Effector CD8-positive, alpha-beta T cell (primary cell): ENCODE measurements around the gene ANKRD11.
"Not testable (repeated sequence)": the region's sequence is repeated elsewhere in the genome, so short reads cannot be mapped to it uniquely, and the experiment has no call there.

Experiments
- DNase-seq: peaks from one replicate; lab custom pipeline; 2025; lab: John Stamatoyannopoulos, UW

Gene ANKRD11

DNA sequence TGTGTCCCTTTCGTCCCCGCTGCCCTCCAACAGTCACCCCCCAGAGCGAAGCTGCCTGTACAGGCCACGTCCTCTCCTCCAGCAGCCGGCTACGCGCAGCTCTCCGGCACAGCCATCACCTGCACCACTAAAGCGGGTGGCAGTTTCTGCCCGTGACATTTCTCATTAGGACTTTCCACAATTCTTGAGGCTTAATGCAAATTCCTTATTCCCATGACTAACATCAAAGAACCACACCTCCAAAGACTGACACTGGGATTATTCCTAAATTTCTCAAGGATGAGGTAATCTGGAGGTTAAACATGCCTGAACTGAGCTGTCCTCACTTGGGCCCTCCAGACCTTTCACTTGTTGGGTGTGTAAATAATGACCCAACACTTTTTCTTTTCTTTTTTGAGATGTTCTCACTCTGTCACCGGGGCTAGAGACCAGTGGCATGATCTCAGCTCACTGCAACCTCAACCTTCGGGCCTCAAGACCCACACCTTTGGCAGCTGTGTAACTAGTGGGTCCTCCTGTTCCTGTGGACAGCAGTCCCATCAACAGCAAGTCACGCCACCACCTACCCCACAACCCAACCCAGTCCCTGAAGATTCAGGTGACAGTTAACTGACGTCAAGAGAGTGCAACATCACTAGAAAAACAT, 11.7 kb downstream of the ANKRD11 start:
- no peak for DNase-seq

DNA sequence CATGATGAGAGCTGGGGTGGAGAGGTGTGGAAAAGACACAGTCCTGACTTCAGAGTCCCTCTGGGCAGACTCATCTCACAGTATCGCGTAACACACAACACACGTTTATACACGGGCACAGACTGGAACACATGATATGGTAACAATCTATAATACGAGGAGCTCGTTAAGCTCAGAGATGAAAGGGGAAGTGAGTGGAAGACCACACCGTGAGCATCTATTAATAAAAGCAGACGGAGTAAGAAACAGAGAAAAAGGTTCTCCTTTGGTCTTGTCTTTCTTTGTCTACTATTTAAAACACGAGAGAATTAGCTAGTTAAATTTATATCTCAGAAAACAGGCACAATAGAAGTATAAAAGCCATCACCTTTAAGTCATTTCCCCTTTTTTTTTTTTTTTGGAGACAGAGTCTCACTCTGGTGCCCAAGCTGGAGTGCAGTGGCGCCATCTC, 13.5 kb downstream of the ANKRD11 start:
- DNase-seq, result no peak

DNA sequence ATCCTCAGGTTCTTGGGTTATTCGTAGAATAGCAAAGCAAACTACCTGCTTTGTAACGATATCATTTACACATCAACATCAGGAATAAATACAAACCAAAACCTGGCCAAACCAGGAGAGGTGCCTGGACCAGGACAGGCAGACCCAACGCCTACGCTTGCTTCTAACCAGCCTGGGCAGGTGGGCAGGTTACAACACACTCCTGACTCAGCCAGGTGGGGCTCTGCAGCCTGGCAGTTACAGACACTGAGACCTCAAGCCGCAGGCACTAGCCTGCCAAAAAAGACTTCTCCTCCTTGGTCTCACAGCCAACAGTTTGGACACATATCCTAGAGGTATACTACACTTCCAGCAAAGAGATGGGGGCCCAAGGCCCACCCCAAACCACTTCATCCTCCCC, 14.0 kb downstream of the ANKRD11 start:
- no peak for DNase-seq

DNA sequence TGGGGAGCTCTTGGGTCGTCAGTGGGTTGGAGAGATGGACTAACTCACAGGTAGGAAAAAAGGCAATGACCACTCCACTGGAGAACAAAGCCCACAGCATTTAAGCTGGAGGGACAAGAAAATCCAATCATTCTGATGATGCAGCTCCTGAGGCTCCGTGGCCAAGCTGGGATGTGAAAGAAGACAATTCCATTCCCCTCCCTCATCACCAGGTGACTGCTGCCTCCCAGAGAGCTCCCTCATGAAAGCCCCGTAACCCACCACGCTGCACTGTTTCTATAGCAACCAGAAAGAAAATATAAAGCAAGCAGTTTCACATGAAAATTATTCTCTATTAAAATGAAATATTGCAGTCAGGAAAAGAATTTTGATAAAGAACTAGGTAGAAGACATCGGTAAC, 15.2 kb downstream of the ANKRD11 start:
- DNase-seq, result no peak

DNA sequence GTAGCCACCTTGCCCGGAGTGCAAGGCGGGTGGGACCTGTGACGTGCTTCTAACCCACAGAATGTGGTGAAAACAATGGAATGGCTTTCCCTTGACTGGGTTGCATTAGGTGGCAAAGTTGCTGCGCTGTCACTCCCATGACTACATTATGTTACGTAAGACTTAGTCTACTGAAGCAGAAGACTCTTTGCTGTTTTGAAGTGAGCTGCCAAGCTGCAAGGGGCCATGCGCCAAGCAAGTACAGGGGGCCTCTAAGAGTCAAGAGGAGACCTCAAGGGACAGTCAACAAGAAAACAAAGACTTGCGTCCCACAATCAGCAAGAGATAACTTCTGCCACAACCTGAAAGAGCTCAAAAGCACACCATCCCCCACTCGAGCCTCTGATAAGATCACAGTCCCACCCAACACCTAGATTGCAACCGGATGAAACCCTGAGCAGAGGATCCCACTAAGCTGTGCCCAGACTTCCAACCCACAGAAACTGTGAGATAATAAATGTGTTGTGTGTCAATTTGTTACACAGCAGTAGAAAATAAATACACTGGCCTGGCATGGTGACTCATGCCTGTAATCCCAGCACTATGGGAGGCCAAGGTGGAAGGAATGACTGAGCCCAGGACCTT, 16.5 kb downstream of the ANKRD11 start:
- no peak for DNase-seq

DNA sequence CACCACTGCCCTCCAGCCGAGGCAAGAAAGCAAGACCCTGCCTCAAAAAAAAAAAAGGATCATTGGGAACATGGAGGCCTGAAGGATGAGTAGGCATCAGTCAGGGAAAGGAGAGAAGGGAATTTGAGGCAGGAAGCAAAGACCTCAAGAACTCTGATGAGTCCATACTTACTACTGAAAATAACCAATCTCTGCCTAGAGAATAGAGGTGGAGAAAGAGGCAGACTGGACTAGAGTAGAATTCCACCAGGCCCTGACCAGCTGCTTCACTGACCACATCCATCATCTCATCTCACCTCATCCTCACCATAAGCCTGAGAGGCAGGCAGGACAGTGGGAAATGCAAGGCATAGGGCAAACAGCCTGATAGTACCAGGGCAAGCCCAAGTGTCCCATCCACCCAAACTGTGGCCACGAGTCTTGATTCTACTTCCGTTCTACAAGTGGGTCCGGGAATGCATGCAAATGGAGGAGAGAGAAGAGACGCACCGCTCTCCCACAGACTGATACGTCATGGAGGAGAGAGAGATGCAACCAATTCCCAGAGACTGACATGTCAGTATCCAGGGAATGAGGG, 17.1 kb downstream of the ANKRD11 start:
- no peak for DNase-seq

DNA sequence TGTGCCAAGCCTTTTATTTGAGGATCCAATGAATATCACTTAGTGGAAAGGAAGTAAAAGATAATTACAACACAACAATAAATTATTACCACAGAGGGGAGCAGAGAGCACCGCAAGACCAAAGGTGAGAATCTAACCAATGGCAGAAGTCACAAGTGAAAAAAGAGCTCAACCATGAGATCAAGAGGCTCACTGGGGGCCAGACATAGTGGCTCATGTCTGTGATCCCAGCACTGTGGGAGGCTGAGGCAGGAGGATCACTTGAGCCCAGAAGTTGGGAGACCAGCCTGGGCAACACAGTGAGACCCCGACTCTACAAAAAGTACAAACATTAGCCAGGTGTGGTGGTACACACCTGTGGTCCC, 17.7 kb downstream of the ANKRD11 start:
- no peak for DNase-seq

DNA sequence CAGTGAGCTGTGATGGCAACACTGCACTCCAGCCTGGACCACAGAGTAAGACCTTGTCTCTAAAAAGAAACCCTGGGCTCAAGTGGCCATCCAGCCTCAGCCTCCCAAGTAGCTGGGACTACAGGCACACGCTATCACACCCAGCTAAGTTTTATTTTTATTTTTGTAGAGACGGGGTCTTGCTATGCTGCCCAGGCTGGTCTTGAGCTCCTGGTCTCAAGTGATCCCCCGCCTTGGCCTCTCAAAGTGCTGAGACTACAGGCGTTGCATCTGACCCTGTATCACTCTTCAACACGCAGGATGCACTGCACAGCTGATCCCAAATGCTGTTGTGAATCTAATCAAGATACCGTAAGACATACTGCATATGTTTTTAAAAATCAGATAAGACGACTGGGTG, 23.0 kb downstream of the ANKRD11 start:
- DNase-seq, result no peak

DNA sequence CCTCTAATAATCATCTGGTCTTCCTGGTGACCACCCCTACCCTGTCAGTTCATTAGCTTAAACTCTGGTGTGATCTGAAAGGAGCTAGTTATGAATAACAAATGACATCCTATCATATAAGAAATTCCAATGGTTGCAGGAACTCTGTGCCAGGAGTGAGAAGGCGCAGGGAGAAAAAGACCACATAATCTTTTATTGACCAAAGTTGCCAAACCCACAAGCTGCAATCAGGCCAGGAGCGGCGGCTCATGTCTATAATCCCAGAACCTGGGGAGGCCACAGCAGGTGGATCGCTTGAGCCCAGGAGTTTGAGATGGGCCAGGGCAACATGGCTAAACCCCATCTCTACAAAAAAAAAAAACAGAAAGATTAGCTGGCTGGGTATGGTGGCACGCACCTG, 23.4 kb downstream of the ANKRD11 start:
- DNase-seq, result no peak

DNA sequence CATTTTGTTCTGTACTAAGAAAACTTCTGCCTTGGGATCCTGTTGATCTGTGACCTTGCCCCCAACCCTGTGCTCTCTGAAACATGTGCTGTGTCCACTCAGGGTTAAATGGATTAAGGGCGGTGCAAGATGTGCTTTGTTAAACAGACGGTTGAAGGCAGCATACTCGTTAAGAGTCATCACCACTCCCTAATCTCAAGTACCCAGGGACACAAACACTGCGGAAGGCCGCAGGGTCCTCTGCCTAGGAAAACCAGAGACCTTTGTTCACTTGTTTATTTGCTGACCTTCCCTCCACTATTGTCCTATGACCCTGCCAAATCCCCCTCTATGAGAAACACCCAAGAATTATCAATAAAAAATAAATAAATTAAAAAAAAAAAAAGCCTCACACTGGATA, 27.0 kb downstream of the ANKRD11 start:
- DNase-seq, result not testable (repeated sequence)

DNA sequence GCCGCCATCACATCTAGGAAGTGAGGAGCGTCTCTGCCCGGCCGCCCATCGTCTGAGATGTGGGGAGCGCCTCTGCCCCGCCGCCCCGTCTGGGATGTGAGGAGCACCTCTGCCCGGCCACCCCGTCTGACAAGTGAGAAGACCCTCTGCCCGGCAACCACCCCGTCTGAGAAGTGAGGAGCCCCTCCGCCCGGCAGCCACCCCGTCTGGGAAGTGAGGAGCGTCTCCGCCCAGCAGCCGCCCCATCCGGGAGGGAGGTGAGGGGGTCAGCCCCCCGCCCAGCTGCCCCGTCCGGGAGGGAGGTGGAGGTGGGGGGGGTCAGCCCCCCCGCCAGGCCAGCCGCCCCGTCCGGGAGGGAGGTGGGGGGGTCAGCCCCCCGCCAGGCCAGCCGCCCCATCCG, 27.7 kb downstream of the ANKRD11 start:
- not testable (repeated sequence) for DNase-seq

DNA sequence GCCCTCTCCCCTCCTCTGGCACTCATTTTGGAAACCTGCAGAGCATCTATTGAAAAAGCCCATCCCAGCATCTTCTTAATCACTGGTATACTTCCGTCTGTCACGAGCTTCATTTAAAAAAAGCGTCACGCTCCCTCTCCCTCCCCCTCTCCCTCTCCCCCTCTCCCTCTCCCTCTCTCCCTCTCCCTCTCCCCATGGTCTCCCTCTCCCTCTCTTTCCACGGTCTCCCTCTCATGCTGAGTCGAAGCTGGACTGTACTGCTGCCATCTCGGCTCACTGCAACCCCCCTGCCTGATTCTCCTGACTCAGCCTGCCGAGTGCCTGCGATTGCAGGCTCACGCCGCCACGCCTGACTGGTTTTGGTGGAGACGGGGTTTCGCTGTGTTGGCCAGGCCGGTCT, 28.5 kb downstream of the ANKRD11 start:
- not testable (repeated sequence) for DNase-seq

DNA sequence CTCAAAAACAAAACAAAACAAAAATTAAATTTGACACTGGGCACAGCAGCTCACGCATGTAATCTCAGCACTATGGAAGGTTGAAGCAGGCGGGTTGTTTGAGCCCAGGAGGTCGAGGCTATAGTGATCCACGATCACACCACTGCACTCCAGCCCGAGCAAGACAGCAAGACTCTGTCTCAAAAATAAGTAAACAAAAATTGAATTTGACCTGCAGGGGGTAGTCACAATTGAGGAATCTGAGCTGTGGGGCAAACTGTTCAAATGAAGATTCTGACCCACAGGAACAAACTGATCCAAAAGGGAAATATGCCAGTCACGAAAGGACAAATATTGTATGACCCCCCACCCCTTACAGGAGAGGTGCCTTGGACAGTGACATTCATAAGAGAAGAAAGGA, 29.8 kb downstream of the ANKRD11 start:
- no peak for DNase-seq

DNA sequence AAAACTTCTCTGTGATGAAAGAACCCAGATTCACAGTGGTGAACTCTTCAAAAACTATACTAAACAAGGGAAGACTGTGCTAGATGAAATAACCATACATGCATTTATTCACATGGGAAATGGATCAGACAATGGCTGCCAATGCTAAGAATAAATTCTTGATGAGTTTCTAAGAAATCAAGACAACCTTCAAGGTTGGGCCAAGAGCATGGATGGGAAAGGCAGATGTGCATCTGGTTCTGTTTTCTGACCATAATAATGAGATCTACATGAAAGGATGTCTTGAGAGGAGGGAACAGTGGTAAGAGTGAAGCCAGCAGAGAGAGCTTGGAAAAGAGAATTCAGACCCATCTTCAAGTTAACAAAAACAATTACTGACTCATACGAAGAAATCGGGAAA, 31.4 kb downstream of the ANKRD11 start:
- DNase-seq, result no peak

DNA sequence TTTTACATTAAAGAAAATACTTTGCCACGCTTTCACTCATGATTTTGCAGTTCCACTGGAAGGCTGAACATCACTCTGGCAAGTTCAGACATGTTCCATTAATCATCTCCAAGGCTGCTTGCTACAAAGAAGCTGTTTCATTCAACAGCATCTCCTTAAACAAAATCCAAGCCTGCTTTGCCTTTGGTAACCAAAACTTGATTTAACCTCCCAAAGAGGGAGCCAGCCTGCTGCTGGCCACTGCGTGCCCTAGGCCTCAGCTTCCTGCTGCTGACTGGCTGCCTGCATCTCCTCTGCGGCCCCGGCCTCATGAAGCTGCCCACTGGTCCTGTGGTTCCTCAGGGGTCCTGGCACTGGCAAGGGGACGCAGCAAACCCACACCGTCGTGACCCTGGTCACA, 31.8 kb downstream of the ANKRD11 start:
- DNase-seq, result no peak

DNA sequence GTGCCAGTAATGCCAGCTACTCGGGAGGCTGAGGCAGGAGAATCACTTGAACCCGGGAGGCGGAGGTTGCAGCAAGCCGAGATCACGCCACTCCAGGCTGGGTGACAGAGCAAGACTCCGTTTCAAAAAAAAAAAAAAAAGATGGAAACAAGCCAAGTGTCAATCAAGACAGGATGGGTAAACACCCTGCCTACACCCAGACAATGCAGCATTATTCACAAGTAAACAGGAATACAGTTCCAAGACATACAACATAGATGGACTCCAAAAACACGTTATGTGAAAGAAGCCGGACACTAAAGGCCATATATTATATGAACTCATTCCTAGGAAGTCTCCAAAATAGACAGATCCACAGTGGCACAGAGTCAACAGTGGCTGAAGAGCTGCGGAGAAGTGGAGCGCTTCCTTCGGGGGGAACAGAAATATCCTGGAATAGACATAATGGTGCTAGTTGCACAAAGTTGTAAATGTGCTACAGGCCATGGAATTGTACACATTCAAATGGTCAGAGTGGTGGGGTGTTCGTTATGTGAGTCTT, 33.9 kb downstream of the ANKRD11 start:
- DNase-seq, result no peak

DNA sequence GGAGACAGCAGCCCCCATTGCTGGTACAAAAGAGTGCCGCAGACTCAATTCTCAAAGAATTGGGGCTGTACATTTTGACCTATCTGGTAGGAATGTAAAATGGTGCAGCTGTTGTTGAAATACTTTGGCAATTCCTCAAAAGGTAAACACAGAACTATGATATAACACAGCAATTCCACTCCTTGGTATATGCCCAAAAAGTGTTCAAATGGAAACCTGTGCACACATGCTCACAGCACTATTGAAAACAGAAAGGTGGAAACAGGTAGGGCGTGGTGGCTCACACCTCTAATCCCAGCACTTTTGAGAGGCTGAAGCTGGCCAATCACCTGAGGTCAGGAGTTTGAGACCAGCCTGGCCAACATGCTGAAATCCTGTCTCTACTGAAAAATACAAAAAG, 34.7 kb downstream of the ANKRD11 start:
- no peak for DNase-seq

DNA sequence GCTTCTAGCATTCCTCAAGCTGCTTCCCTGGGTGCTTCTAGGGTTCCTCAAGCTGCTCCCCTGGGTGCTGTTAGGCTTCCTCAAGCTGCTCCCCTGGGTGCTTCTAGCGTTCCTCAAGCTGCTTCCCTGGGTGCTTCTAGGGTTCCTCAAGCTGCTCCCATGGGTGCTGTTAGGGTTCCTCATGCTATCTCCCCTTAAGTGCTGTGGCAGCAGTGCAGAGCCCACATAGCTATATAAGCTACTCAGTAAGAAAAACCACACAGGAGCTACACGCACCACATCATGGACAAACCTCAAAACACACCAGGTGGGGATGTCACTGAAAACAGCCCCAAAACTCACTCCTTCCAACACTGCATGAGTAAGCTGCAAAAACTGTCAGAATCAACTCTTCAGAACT, 35.2 kb downstream of the ANKRD11 start:
- no peak for DNase-seq

DNA sequence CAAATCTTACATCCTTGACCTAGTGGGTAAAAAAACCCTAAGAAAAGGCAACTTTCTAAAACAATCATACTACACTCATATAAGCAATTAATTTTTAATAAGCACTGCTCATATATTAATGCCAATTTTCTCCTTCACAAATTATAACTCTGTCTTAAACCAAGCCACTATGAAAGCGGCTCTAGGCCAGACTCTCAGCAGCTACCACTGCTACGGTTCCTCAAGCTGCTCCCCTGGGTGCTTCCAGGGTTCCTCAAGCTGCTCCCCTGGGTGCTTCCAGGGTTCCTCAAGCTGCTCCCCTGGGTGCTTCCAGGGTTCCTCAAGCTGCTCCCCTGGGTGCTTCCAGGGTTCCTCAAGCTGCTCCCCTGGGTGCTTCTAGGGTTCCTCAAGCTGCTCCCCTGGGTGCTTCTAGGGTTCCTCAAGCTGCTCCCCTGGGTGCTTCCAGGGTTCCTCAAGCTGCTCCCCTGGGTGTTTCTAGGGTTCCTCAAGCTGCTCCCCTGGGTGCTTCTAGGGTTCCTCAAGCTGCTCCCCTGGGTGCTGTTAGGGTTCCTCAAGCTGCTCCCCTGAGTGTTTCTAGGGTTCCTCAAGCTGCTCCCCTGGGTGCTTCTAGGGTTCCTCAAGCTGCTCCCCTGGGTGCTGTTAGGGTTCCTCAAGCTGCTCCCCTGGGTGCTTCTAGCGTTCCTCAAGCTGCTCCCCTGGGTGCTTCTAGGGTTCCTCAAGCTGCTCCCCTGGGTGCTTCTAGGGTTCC, 35.8 kb downstream of the ANKRD11 start:
- DNase-seq, result not testable (repeated sequence)

DNA sequence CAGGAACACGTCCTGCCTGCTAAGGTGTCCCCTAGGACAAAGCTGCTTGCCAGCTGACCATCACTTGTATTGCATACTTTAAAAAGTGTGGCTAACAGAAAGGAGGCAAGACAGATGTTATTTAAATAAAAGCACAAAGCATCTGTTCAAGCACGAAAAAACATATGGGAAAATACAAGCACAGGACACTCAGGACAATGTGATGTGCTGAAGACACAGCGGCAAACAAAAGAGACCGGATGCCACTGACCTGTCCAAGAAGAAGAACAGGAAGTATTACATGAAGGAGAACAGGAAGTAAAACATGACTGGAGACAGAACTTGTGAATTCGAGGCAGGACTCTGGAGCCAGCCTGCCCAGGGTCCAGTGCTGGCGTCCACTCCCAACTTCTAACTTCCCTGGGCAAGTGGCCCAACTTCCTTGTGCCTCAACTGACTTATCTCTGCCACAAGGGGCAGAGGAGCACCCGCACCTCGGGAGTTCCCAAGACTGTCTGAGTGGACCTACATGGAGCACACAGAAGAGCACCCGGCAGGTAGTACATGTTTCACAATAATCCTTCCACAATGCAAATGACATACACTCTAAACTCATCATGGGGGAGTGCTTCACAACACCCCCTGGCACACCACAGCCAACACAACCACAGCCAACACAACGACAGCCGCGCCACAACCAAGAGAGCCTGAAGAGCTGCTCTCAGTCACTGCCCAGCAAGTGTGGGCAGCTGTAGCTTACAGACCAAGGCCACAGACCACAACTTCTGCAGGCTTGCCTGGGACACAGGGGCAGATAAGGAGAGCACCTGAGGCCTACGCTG, 36.6 kb downstream of the ANKRD11 start:
- DNase-seq, result no peak

DNA sequence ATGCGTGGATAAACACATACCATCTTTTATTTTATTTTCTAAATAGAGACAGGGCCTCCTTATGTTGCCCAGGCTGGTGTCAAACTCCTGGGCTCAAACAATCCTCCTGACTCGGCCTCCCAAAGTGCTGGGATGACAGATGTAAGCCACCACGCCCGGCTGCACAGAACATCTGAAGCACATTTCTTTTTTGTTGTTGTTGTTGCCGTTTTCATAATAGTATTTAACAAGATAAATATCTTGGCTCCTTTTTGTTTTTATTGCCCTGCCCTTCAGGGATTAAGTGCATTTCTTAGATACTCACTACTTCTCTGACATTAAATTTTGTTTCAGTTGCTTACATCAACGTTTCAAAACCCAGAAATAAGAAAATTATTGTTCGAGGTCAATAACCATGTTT, 37.4 kb downstream of the ANKRD11 start:
- no peak for DNase-seq

DNA sequence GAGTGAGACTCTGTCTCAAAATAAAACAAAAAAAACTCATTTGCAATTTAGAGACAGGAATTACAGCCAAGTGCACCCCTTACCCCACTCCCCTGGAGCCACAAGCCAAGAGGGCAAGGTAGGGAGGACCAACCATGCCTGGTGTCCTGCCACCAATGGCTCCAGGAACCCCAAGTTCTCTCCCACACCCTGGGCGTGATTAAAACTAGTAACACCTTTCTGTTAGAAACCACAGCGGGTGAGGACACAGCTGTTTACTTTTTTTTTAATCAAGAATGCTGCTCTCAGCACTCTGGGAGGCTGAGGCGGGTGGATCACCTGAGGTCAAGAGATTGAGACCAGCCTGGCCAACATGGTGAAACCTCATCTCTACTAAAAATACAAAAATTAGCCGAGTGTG, 38.1 kb downstream of the ANKRD11 start:
- no peak for DNase-seq
